ENCODE data around the gene SLC30A9.

Gene SLC30A9

DNA sequence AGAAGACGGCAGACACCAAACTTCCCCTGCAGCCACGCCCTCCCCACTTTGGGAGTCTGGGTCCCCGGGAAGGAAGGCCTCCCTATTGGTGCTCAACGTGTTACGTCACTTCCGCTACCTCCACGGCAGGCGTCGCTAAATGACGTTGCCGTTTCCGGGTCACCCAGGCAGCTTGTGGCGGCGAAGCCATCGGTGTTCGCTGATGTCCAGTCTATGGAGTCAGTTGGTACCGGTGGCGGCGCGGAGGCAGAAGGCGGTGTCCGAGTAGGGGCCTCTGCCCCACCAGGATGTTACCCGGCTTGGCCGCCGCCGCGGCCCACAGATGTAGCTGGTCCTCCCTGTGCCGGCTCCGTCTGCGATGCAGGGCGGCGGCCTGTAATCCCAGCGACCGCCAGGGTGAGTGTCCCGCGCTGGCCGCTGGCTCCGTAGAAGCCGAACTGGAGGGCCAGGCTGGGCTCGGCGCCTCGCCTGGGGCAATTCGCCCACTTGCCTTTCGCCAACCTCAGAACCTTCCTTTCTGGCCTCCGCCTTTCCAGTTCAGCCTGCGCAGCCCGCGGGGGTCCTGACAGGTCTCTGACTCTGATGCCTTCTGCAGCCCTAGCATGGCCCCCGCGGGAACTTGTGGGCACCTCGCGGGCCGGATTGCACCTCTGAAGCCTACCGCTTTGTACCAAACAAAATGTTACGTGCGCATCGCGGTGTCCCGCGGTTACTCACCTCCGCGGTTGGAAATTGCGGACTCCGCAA is at the start of gene SLC30A9:
Gene SLC30A9, plus strand, starts transcription at position 166 of the 747 bp plus-strand sequence. Its CDS starts 122 bp downstream, at position 288.
- DNase-seq, result peak; percentile 80

GRCh38 chr4:41940834-41941233 is 49.5 kb upstream of the SLC30A9 start:
- DNase-seq, result no peak

DNA sequence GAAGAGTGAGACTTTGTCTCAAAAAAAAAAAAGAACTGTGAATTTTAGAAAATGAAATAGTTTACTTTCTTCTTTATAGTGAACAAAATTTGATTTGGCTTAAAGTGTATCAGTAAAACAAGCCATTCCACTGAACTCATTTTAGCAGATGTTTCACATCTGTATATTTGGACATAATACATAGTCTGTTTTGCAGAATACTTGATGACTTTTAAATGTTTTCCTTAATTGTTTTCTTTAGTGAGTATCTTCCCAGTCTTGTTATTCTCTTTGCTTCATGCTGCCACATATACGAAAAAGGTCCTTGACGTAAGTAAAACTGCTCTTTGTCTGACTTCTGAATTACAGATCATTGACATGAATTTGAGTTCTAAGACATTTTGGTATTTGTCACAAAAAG is 46.8 kb upstream of the SLC30A9 start:
- no peak for DNase-seq

- no peak for DNase-seq
These were observed 46.2 kb upstream of the SLC30A9 start for GRCh38 chr4:41944089-41944488.

- DNase-seq, result no peak
These were observed 40.8 kb upstream of the SLC30A9 start for GRCh38 chr4:41949531-41949930.

DNA sequence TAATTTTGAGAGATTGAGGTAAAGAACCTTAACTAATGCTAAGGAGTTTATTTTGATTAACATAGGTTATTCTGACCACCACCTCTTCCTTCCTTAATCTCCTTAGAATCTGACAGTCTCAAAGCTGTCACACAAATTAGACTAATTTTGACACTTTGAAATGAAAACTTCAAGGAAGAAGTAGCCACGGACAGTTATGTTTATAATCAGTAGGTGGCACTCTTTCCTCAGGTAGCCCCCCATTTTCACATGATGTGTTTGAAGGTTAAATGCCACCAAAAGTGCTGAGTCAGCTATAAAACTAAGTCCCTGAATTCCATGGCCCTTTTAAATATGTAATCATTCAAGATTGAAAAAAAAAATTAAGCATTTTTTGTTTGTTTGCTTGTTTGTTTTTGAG is 32.7 kb upstream of the SLC30A9 start:
- DNase-seq, result no peak

GRCh38 chr4:41963105-41963504 is 27.2 kb upstream of the SLC30A9 start:
- DNase-seq, result no peak

DNA sequence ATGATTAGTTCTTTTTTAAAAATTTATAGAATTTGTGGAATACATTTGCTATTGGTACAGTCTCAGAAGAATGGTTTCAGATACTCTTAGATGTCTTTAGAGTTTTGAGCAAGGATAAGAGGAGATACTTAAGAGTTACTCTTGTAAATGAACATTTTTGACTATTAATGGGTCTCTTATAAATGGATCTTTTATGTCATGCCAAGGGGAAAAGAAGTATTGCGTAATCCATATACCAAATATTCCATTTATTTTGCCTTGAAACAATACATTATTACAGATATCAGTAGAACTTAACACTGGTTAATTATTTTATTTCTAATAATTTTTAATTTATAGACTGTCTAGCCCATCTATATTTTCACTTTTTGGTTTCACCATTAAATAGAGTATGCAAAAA is 25.9 kb upstream of the SLC30A9 start:
- DNase-seq, result no peak

DNA sequence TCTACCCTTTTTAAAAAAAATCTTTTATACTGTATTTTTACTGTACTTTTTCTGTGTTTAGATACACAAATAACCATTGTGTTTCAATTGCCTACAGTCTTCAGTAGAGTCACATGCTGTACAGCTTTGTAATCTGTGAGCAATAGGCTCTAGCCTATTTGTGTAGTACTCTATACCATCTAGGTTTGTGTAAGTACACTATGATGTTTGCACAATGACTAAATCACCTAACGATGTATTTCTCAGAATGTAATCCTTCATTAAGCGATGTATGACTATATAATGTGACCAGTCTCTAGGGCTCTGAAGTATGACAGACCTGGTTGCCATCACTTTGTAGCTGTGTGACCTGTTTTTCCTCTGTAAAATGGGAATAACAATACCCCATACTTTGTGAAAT is 22.9 kb upstream of the SLC30A9 start:
- no peak for DNase-seq

- DNase-seq, result no peak
These were observed 20.7 kb upstream of the SLC30A9 start for GRCh38 chr4:41969671-41970070.

DNA sequence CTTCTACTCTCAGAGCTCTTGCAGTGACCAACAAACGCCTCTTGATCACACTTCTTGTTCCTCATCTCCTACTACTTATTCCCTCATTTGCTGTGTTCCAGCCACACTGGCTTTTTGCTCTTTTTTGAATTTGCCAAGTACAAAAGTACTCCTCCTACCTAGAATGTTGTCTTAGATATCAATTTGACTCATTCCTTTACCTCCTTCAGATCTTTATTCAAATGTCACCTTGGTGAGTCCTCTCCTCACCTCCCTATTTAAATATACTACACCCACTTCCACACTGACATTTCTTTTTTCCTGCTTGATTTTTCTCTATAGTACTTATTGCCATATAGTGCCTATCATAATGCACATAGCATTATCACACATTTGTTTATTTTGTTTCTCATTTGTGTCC is 15.0 kb upstream of the SLC30A9 start:
- no peak for DNase-seq

DNA sequence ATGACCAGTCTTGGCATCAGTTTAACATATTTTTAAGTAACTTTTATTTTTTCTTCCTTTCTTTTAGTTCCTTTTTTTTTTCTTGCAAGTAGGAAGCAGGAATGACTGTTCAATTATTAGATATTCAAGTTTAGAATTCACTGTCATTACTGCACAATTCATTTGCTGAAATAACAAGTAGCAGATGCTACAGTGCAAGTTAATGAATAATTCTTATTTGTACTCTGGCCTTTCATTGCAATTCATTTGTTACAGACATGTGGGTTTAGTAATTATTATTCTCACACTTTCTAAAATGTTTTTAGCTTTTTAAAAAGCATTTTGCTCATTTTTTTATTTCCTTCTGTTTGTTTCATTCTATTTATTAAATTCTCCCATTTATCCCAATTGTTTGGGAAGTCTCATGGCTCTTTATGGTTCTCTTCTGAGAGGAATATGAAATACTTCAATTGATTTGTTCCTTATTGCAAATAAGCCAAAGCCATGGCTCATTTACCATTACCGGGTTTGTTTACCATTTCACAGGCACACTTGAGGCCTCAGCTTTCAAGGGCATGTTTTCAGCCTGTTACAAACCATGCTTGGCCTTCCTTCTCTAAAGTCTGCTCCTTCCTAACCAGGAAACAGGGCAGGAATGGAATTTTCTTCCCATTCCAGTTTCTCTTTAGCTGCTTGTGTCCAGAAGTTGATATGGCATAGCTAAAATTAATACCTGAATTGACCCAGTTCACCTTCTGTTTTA is 13.4 kb upstream of the SLC30A9 start:
- no peak for DNase-seq

GRCh38 chr4:41977709-41978108 is 12.6 kb upstream of the SLC30A9 start:
- no peak for DNase-seq

DNA sequence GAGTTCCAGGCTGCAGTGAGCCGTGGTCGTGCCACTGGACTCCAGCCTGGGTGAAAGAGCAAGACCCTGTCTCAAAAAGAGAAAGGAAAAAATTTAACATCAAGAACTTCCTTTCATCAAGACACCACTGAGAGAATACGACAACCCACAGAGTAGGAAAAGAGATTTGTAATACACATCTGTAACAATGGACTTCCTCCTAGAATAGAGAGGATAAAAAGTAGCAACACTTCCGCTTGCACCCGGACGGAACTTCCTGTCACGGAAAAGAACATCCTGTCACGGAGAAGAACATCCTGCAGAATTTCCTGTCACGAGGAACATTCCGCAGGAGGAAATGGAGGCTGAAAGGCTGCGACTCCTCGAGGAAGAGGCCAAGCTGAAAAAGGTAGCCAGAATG is 8.9 kb upstream of the SLC30A9 start, which contains the start of gene DCAF4L1:
Gene DCAF4L1, plus strand, starts transcription at position 301 of the 400 bp plus-strand sequence. Its CDS starts 37 bp downstream, at position 338.
- DNase-seq, result no peak

DNA sequence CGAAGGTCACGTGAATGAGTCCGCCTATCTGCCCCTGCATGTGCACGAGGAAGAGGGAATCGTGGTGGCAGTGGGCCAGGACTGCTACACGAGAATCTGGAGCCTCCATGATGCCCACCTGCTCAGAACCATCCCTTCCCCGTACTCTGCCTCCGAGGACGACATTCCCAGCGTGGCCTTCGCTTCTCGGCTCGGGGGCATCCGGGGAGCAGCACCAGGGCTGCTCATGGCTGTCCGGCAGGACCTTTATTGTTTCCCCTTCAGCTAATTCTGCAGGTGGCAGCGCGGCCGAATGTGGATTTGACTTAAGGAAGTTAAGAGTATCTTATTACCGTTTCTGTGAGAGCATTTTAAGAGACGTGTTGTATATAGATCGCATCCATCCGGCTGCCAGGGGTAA is 7.6 kb upstream of the SLC30A9 start:
- no peak for DNase-seq

DNA sequence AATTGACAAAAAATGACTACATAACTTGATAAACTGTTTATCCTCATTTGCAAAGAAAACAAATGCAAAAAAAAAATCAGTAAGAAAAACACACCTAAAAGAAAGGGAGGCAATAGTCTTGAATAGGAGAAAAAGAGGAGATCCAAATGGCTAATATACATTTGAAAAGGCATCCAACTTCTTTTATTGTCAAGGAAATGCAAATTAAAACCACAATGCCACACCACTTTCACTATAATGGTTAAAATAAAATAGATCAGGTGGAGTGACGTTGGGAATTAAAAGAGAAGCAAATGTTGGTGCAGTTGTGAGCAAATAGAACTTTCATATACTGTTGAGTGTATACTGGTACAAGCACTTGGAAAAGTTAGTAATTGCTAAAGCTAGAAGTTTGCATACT is 5.2 kb upstream of the SLC30A9 start:
- no peak for DNase-seq

GRCh38 chr4:41989994-41990364 is 351 bp upstream of the SLC30A9 start:
- DNase-seq, result no peak

DNA sequence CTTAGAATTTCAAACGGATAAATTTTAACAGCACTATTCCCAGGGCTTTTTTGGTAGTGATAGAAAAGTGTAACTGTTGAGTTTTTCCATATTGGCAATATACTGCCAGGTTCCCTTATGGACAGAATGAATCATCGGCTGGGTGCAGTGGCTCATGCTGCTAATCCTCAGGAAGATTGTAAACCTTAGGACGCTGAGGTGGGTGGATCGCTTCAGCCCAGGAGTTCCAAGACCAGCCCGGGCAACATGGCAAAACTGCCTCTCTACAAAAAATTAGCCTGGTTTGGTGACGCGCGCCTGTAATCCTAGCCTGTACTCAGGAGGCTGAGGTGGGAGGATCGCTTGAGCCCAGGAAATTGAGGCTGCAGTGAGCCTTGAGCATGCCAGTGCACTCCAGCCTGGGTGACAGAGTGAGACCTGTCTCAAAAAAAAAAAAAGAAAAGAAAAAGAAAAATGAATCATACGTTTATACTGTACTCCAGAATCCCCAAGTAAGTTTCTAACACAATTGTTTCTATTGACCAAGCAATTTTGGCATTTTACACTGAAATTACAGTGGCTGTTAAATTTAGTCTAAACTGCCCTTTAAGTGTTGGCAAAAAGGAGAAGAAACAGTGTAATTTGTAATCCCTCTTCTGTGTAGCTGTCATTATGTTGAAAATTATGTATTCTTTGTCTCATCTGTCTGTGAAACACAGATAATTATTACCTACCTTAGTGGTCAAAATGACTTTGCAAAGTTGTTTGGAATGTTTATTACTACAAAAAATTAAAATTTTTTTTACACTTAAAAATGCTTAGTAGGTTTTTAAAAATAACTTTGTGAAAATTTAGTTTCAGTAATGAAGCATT is 1.8 kb downstream of the SLC30A9 start:
- DNase-seq, result no peak

GRCh38 chr4:41992967-41993857 is 2.9 kb downstream of the SLC30A9 start:
- no peak for DNase-seq

DNA sequence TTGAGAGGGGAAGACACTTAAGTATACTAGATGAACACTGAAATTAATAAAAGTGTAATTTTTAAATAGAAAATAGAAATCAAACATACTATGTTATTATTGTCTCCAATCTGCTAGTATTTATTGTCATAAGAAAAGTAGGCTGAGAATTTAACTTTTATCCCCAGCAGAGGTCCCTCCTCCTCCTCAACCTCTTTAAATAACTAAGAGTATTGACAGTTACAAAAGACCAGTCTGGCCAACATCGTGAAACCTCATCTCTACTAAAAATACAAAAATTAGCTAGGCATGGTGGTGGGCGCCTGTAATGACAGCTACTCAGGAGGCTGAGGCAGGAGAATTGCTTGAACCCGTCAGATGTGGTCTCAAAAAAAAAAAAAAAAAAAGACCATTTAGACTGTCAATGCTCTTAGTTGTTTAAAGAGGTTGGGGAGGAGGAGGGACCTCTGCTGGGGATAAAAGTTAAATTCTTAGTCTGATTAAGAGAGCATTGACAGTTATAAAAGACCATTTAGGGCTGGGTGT is 4.2 kb downstream of the SLC30A9 start:
- no peak for DNase-seq

DNA sequence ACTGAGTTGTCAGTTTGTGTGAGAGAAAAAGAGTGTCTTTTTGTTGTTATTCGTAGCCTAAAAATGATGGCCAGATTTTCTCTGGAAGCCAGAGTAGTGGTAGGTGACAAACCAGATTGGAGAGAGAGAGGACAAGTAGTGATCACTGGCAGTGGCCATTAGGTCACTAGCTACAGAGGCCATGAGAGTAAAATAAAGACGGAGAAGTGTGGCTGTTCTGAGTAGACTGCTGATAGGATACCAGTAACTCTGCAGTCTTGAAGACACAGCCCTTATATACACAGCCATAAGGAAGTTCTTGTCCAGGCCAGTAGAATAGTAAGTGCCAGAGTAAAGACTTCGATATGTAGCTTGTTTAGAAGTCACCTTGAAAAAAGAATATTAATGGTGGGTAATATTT is 7.7 kb downstream of the SLC30A9 start:
- DNase-seq, result no peak

DNA sequence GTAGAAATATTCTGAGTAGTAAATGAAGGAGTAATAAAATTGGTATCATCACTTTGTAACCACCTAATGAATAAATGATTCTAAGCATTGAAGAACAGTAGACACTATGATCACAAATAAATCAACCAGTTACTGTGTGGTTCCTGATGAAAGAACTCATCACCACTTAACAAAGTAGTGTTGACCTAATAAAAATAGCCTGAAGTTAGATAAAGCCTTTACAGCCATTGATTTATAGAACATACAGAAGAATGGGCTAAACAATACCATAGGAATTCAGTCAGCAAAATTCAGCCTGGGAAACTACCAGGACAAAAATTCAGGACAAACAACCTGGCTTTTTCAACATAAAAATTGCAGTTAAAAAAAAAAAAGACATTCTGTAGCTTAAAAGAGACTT is 9.0 kb downstream of the SLC30A9 start:
- no peak for DNase-seq

All from NCI-H2171 (cell line).